Medulla oblongata (tissue), 1 donor: ENCODE measurements around the gene IFT22.
"Not testable (repeated sequence)": the region's sequence is repeated elsewhere in the genome, so short reads cannot be mapped to it uniquely, and the experiment has no call there.

ENCODE experiments used
- DNase-seq: peaks from one replicate; pipeline ENCODE4 v3.0.0-alpha.2; 2015; ENCODE audit errors: extremely low spot score

IFT22 gene

GRCh38 chr7:101321491-101322401, at the start of gene IFT22:
TSS of gene IFT22 (minus strand) at chr7:101321812. CDS start at chr7:101321709, 103 bp downstream.
- peak; percentile 96 for DNase-seq

GRCh38 chr7:101370836-101371235, 49.2 kb upstream of the IFT22 start:
- DNase-seq = no peak

- DNase-seq = no peak
Measured at GRCh38 chr7:101368422-101369165, 47.0 kb upstream of the IFT22 start.

GRCh38 chr7:101367676-101368075, 46.1 kb upstream of the IFT22 start:
- no peak for DNase-seq

GRCh38 chr7:101365956-101366355, 44.3 kb upstream of the IFT22 start:
- no peak for DNase-seq

GRCh38 chr7:101363734-101364374, 42.2 kb upstream of the IFT22 start:
- peak; percentile 72 for DNase-seq

GRCh38 chr7:101363196-101363733, 41.7 kb upstream of the IFT22 start:
- no peak for DNase-seq

- DNase-seq = no peak
Measured at GRCh38 chr7:101362334-101363195, 41.0 kb upstream of the IFT22 start, which contains the start of gene COL26A1. TSS of gene COL26A1 (plus strand) at chr7:101362875. CDS start at chr7:101363033, 158 bp downstream.

GRCh38 chr7:101357433-101357832, 35.8 kb upstream of the IFT22 start:
- no peak for DNase-seq

GRCh38 chr7:101352920-101353308, 31.3 kb upstream of the IFT22 start:
- DNase-seq = no peak

GRCh38 chr7:101349300-101349699, 27.7 kb upstream of the IFT22 start:
- DNase-seq = not testable (repeated sequence)

- DNase-seq = not testable (repeated sequence)
Measured at GRCh38 chr7:101348456-101349067, 26.9 kb upstream of the IFT22 start.

- DNase-seq = no peak
Measured at GRCh38 chr7:101347477-101347876, 25.9 kb upstream of the IFT22 start.

GRCh38 chr7:101342892-101343291, 21.3 kb upstream of the IFT22 start:
- no peak for DNase-seq

GRCh38 chr7:101340379-101340778, 18.8 kb upstream of the IFT22 start:
- DNase-seq = no peak

GRCh38 chr7:101333912-101334311, 12.3 kb upstream of the IFT22 start:
- DNase-seq = no peak

- no peak for DNase-seq
Measured at GRCh38 chr7:101332026-101332425, 10.4 kb upstream of the IFT22 start.

GRCh38 chr7:101330011-101330484, 8.4 kb upstream of the IFT22 start:
- no peak for DNase-seq

- no peak for DNase-seq
Measured at GRCh38 chr7:101328159-101328558, 6.5 kb upstream of the IFT22 start.

- no peak for DNase-seq
Measured at GRCh38 chr7:101319401-101319800, 2.2 kb downstream of the IFT22 start.
